Mesothelial cell of epicardium (in vitro differentiated cells): Measurements from ENCODE around the gene ZC3H18. TPM values are rescaled to one million over a fixed set of nuclear protein-coding genes. Genes with fewer than 3 reads are reported as not detected.
A peak's percentile ranks its signal among the peaks of the same experiment; 100 is the strongest.

Experiments
- DNase-seq, 2 experiments: peaks; one replicate each; pipeline ENCODE4 v3.0.0; 2021; ENCODE audit warnings: low spot score in 2 of 2; ENCODE audit not compliant: unreplicated experiment in 2 of 2
- H3K27ac Mint-ChIP-seq: 2 replicates; pipeline ENCODE4 v1.8.0; 2021; ENCODE audit warnings: mixed read lengths
- H3K27me3 Mint-ChIP-seq: 2 replicates; pipeline ENCODE4 v1.8.0; 2021; ENCODE audit warnings: low read depth, mixed read lengths
- H3K36me3 Mint-ChIP-seq: 2 replicates; pipeline ENCODE4 v1.8.0; 2021; ENCODE audit warnings: mixed read lengths
- H3K4me1 Mint-ChIP-seq: 2 replicates; pipeline ENCODE4 v1.8.0; 2021; ENCODE audit warnings: mixed read lengths
- H3K4me3 Mint-ChIP-seq: 2 replicates; pipeline ENCODE4 v1.8.0; 2021; ENCODE audit warnings: mild to moderate bottlenecking, moderate library complexity, mixed read lengths
- H3K9me3 Mint-ChIP-seq: 2 replicates; pipeline ENCODE4 v1.8.0; 2021; ENCODE audit warnings: mixed read lengths
- total RNA-seq: library from RNA; stranded (reverse); gene quantifications from 3 replicates; pipeline ENCODE4 v1.2.1, GENCODE V29; 2021
- TF ChIP-seq, protein P1 (sequence below): fragments of 200-600 bp; sonication (generic); IDR thresholded peaks from one replicate; pipeline ENCODE4 v1.5.0; 2021; ENCODE audit warnings: antibody characterized with exemption; ENCODE audit not compliant: unreplicated experiment

ZC3H18 gene
- total RNA-seq, 1 donor from 2014 or later = 62.2 TPM

DNA sequence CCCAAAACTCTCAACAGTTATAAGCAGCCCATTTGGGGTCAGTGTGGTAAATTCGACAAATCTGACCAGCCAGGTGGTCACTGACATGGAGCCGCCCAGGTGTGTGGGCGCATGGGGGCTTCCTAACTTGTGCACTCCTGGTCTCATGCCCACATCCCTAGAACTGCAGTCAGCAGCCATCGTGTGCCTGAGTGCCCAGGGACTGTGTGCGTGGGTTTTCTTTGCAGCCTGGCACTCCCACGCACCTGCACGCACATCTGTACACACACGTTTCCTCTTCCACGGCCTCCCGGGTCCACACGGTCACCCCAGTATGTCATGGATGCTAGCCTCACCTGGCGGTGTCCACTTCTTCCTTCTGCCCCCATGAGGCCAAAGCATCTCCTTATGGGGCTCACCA is 38.9 kb upstream of the ZC3H18 start:
- no peak for DNase-seq
- H3K4me1 Mint-ChIP-seq = peaks cover 19% of the 10 kb centered on the region
- no peak overlapping the region for H3K27ac Mint-ChIP-seq
- H3K27me3 Mint-ChIP-seq = no peaks in the 10 kb centered on the region
- no peaks in the 10 kb centered on the region for H3K9me3 Mint-ChIP-seq
- TF ChIP-seq, protein P1, sequence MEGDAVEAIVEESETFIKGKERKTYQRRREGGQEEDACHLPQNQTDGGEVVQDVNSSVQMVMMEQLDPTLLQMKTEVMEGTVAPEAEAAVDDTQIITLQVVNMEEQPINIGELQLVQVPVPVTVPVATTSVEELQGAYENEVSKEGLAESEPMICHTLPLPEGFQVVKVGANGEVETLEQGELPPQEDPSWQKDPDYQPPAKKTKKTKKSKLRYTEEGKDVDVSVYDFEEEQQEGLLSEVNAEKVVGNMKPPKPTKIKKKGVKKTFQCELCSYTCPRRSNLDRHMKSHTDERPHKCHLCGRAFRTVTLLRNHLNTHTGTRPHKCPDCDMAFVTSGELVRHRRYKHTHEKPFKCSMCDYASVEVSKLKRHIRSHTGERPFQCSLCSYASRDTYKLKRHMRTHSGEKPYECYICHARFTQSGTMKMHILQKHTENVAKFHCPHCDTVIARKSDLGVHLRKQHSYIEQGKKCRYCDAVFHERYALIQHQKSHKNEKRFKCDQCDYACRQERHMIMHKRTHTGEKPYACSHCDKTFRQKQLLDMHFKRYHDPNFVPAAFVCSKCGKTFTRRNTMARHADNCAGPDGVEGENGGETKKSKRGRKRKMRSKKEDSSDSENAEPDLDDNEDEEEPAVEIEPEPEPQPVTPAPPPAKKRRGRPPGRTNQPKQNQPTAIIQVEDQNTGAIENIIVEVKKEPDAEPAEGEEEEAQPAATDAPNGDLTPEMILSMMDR = no peak
- no peak overlapping the region for H3K4me3 Mint-ChIP-seq
- peaks cover 10% of the 10 kb centered on the region for H3K36me3 Mint-ChIP-seq

DNA sequence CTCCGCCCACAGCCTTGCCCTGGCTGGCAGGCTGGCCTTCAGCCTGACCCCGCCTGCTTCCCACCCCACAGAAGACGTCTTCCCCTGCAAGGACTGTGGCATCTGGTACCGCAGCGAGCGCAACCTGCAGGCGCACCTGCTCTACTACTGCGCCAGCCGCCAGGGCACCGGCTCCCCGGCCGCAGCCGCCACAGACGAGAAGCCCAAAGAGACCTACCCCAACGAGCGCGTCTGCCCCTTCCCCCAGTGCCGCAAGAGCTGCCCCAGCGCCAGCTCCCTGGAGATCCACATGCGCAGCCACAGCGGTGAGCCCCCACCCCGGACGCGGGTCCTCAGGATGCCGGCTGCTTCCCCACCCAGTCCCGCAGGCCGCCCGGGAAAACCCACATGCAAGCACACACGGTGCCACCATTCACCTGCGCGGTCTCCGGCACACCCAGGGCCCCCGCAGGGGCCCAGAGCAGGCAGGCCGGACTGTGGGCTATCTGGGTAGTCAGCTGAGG is 38.2 kb upstream of the ZC3H18 start:
- no peaks in the 10 kb centered on the region for H3K9me3 Mint-ChIP-seq
- H3K36me3 Mint-ChIP-seq = peaks cover 10% of the 10 kb centered on the region
- TF ChIP-seq, protein P1 = no peak
- H3K4me1 Mint-ChIP-seq = peaks cover 19% of the 10 kb centered on the region
- DNase-seq = no peak
- H3K27ac Mint-ChIP-seq = no peak overlapping the region
- H3K27me3 Mint-ChIP-seq = no peaks in the 10 kb centered on the region
- H3K4me3 Mint-ChIP-seq = peak overlapping the region; percentile 38

GRCh38 chr16:88532434-88533241 is 37.6 kb upstream of the ZC3H18 start:
- Mint-ChIP-seq H3K36me3 (peaks cover 10% of the 10 kb centered on the region), H3K27me3 (no peaks in the 10 kb centered on the region), H3K9me3 (no peaks in the 10 kb centered on the region), H3K4me3 (peak overlapping the region; percentile 38), H3K4me1 (peaks cover 19% of the 10 kb centered on the region), H3K27ac (no peak overlapping the region)
- no peak for DNase-seq
- TF ChIP-seq, protein P1 = no peak

DNA sequence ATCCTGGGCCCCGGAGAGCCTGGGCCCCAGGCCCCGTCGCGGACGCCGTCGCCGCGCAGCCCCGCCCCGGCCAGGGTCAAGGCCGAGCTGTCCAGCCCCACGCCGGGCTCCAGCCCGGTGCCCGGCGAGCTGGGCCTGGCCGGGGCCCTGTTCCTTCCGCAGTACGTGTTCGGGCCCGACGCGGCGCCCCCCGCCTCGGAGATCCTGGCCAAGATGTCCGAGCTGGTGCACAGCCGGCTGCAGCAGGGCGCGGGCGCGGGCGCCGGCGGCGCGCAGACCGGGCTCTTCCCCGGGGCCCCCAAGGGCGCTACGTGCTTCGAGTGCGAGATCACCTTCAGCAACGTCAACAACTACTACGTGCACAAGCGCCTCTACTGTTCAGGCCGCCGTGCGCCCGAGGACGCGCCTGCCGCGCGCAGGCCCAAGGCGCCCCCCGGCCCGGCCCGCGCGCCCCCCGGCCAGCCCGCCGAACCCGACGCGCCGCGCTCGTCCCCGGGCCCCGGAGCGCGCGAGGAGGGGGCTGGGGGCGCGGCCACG is 36.8 kb upstream of the ZC3H18 start:
- peaks cover 21% of the 10 kb centered on the region for H3K4me1 Mint-ChIP-seq
- no peak overlapping the region for H3K27ac Mint-ChIP-seq
- no peaks in the 10 kb centered on the region for H3K9me3 Mint-ChIP-seq
- peaks cover 10% of the 10 kb centered on the region for H3K36me3 Mint-ChIP-seq
- no peak overlapping the region for H3K4me3 Mint-ChIP-seq
- DNase-seq = peak in 1 of 2 experiments; percentile 61
- TF ChIP-seq, protein P1 = no peak
- H3K27me3 Mint-ChIP-seq = peaks cover 3% of the 10 kb centered on the region

DNA sequence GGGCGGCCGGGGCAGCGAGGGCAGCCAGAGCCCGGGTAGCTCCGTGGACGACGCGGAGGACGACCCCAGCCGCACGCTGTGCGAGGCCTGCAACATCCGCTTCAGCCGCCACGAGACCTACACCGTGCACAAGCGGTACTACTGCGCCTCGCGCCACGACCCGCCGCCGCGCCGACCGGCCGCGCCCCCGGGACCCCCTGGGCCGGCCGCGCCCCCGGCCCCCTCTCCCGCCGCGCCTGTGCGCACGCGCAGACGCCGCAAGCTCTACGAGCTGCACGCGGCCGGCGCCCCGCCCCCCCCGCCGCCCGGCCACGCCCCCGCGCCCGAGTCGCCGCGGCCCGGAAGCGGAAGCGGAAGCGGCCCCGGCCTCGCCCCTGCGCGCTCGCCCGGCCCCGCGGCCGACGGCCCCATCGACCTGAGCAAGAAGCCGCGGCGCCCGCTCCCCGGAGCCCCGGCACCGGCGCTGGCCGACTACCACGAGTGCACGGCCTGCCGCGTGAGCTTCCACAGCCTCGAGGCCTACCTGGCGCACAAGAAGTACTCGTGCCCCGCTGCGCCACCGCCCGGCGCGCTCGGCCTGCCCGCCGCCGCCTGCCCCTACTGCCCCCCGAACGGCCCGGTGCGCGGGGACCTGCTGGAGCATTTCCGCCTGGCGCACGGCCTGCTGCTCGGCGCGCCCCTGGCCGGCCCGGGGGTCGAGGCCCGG is 36.1 kb upstream of the ZC3H18 start:
- H3K4me3 Mint-ChIP-seq = no peak overlapping the region
- H3K27me3 Mint-ChIP-seq = peaks cover 8% of the 10 kb centered on the region
- no peak overlapping the region for H3K27ac Mint-ChIP-seq
- peaks cover 7% of the 10 kb centered on the region for H3K36me3 Mint-ChIP-seq
- no peaks in the 10 kb centered on the region for H3K9me3 Mint-ChIP-seq
- H3K4me1 Mint-ChIP-seq = peaks cover 20% of the 10 kb centered on the region
- TF ChIP-seq, protein P1 = no peak
- DNase-seq = peak; percentile 72 to 81
